Measurements from ENCODE around the gene SLC27A1. TPM values are rescaled to one million over a fixed set of nuclear protein-coding genes. Genes with fewer than 3 reads are reported as not detected.

The SLC27A1 gene
- total and polyA plus RNA-seq, 2 experiments from 2014 or later: 3.5 to 11.6 TPM

DNA sequence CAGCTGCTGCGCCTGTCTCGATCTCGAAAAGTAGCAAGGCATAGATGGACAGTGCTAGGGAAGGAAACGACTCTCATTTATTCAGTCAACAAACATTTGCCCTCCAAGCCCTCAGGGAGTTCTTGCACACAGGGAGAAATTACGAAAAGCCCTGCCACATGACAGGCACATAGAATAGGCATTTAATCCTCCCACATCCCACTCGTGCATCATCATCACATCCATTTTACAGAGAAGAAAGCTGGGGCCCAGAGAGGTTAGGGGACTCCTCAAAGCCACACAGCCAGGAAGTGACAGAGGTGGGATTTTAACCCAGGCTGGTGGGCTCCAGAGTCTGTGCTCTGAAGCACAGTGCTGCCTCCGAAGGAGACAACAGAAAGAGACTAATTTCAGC, 33.5 kb upstream of the SLC27A1 start:
- Histone ChIP-seq H3K27me3 (ENCODE audit: insufficient read depth) (no peaks in the 10 kb centered on the region), H4K20me1 (replicated peaks; ENCODE audit: insufficient read depth) (no peaks in the 10 kb centered on the region), H3K27ac (ENCODE audit: low read depth) (no peak overlapping the region), H3K4me1 (ENCODE audit: insufficient read depth) (no peaks in the 10 kb centered on the region), H3K79me2 (replicated peaks; ENCODE audit: insufficient read depth) (no peaks in the 10 kb centered on the region), H3F3A (replicated peaks; ENCODE audit: low read depth) (no peaks in the 10 kb centered on the region), H3K36me3 (ENCODE audit: insufficient read depth) (no peaks in the 10 kb centered on the region), H3K4me3 (no peak overlapping the region), H2AFZ (no peak overlapping the region), H3K9me2 (ENCODE audit: insufficient read depth) (no peaks in the 10 kb centered on the region), H3K4me2 (no peak overlapping the region)
- DNase-seq (ENCODE audit: low spot score) (peak; percentile 10), ATAC-seq (no peak)
- Mint-ChIP-seq H3K27me3 (ENCODE audit: insufficient read depth, low read depth, poor library complexity) (peaks cover 9% of the 10 kb centered on the region), H3K4me3 (no peak overlapping the region), H3K27ac (no peak overlapping the region), H3K4me1 (no peaks in the 10 kb centered on the region), H3K36me3 (ENCODE audit: low read depth) (no peaks in the 10 kb centered on the region), H3K9me3 (peaks cover 6% of the 10 kb centered on the region; the same call in 2 of the 3 replicates)
- TF ChIP-seq JUNB (IDR thresholded peaks at IDR 0.05; ENCODE audit: unreplicated experiment) (no peak), ZNF331 (CRISPR knock-in tag; IDR thresholded peaks at IDR 0.05; ENCODE audit: low read depth) (no peak), CREB1 (CRISPR knock-in tag; IDR thresholded peaks at IDR 0.05; ENCODE audit: low read depth) (no peak), NANOG (IDR thresholded peaks at IDR 0.05; ENCODE audit: borderline replicate concordance) (no peak), ZNF114 (CRISPR knock-in tag; IDR thresholded peaks at IDR 0.05) (no peak), REST (IDR thresholded peaks at IDR 0.05; ENCODE audit: unreplicated experiment) (no peak), STAT1 (IDR thresholded peaks at IDR 0.05; ENCODE audit: unreplicated experiment) (no peak)

GRCh38 chr19:17441241-17442021, 28.9 kb upstream of the SLC27A1 start:
- Histone ChIP-seq H3F3A (replicated peaks; ENCODE audit: low read depth) (no peaks in the 10 kb centered on the region), H3K4me2 (no peak overlapping the region), H3K4me3 (no peak overlapping the region), H2AFZ (no peak overlapping the region), H3K9me2 (ENCODE audit: insufficient read depth) (no peaks in the 10 kb centered on the region), H3K27me3 (ENCODE audit: insufficient read depth) (peaks cover 9% of the 10 kb centered on the region), H4K20me1 (replicated peaks; ENCODE audit: insufficient read depth) (no peaks in the 10 kb centered on the region), H3K27ac (ENCODE audit: low read depth) (no peak overlapping the region), H3K79me2 (replicated peaks; ENCODE audit: insufficient read depth) (no peaks in the 10 kb centered on the region), H3K36me3 (ENCODE audit: insufficient read depth) (no peaks in the 10 kb centered on the region), H3K4me1 (ENCODE audit: insufficient read depth) (no peaks in the 10 kb centered on the region)
- DNase-seq (ENCODE audit: low spot score) (peak; percentile 75), ATAC-seq (peak; percentile 91)
- peaks cover 6% of the 10 kb centered on the region; the same call in 2 of the 3 replicates for H3K9me3 Mint-ChIP-seq
- H3K4me1 Mint-ChIP-seq: no peaks in the 10 kb centered on the region
- H3K27ac Mint-ChIP-seq: no peak overlapping the region
- H3K36me3 Mint-ChIP-seq (ENCODE audit: low read depth): no peaks in the 10 kb centered on the region
- H3K27me3 Mint-ChIP-seq (ENCODE audit: insufficient read depth, low read depth, poor library complexity): peaks cover 9% of the 10 kb centered on the region
- H3K4me3 Mint-ChIP-seq: no peak overlapping the region
- no peak for TF ChIP-seq EZH2phosphoT487 (IDR thresholded peaks at IDR 0.05; ENCODE audit: unreplicated experiment)
- no peak for TF ChIP-seq NANOG (IDR thresholded peaks at IDR 0.05; ENCODE audit: borderline replicate concordance)
- TF ChIP-seq CTCF (conservative IDR thresholded peaks at IDR 0.05; ENCODE audit: low read depth in 2 of 2): peak; percentile 68 to 91
- TF ChIP-seq, protein P1, sequence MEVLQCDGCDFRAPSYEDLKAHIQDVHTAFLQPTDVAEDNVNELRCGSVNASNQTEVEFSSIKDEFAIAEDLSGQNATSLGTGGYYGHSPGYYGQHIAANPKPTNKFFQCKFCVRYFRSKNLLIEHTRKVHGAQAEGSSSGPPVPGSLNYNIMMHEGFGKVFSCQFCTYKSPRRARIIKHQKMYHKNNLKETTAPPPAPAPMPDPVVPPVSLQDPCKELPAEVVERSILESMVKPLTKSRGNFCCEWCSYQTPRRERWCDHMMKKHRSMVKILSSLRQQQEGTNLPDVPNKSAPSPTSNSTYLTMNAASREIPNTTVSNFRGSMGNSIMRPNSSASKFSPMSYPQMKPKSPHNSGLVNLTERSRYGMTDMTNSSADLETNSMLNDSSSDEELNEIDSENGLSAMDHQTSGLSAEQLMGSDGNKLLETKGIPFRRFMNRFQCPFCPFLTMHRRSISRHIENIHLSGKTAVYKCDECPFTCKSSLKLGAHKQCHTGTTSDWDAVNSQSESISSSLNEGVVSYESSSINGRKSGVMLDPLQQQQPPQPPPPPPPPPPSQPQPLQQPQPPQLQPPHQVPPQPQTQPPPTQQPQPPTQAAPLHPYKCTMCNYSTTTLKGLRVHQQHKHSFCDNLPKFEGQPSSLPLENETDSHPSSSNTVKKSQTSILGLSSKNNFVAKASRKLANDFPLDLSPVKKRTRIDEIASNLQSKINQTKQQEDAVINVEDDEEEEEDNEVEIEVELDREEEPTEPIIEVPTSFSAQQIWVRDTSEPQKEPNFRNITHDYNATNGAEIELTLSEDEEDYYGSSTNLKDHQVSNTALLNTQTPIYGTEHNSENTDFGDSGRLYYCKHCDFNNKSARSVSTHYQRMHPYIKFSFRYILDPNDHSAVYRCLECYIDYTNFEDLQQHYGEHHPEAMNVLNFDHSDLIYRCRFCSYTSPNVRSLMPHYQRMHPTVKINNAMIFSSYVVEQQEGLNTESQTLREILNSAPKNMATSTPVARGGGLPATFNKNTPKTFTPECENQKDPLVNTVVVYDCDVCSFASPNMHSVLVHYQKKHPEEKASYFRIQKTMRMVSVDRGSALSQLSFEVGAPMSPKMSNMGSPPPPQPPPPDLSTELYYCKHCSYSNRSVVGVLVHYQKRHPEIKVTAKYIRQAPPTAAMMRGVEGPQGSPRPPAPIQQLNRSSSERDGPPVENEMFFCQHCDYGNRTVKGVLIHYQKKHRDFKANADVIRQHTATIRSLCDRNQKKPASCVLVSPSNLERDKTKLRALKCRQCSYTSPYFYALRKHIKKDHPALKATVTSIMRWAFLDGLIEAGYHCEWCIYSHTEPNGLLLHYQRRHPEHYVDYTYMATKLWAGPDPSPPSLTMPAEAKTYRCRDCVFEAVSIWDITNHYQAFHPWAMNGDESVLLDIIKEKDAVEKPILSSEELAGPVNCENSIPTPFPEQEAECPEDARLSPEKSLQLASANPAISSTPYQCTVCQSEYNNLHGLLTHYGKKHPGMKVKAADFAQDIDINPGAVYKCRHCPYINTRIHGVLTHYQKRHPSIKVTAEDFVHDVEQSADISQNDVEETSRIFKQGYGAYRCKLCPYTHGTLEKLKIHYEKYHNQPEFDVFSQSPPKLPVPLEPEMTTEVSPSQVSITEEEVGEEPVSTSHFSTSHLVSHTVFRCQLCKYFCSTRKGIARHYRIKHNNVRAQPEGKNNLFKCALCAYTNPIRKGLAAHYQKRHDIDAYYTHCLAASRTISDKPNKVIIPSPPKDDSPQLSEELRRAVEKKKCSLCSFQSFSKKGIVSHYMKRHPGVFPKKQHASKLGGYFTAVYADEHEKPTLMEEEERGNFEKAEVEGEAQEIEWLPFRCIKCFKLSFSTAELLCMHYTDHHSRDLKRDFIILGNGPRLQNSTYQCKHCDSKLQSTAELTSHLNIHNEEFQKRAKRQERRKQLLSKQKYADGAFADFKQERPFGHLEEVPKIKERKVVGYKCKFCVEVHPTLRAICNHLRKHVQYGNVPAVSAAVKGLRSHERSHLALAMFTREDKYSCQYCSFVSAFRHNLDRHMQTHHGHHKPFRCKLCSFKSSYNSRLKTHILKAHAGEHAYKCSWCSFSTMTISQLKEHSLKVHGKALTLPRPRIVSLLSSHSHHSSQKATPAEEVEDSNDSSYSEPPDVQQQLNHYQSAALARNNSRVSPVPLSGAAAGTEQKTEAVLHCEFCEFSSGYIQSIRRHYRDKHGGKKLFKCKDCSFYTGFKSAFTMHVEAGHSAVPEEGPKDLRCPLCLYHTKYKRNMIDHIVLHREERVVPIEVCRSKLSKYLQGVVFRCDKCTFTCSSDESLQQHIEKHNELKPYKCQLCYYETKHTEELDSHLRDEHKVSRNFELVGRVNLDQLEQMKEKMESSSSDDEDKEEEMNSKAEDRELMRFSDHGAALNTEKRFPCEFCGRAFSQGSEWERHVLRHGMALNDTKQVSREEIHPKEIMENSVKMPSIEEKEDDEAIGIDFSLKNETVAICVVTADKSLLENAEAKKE (CRISPR knock-in tag; IDR thresholded peaks at IDR 0.05): no peak
